BLaER1 treated with 17β-estradiol and CSF1 and Interleukin-3, amounts not matched to agents 10 nM and 100 nM (cell line): ENCODE data around the gene PTPRN2.
"Not testable (repeated sequence)": the region's sequence is repeated elsewhere in the genome, so short reads cannot be mapped to it uniquely, and the experiment has no call there.

Source experiments
- H3K27ac ChIP-seq, 11 experiments: shearing (Covaris generic); formaldehyde crosslinking; 2 replicates each; pipeline ENCODE4 v1.8.1; 2022
- H3K27me3 ChIP-seq, 11 experiments: shearing (Covaris generic); formaldehyde crosslinking; 2 replicates each; pipeline ENCODE4 v1.8.1; 2022
- H3K36me3 ChIP-seq, 11 experiments: shearing (Covaris generic); formaldehyde crosslinking; 2 replicates each; pipeline ENCODE4 v1.8.1; 2022
- H3K4me1 ChIP-seq, 10 experiments: shearing (Covaris generic); formaldehyde crosslinking; 2 replicates each; pipeline ENCODE4 v1.8.1; 2022
- H3K4me2 ChIP-seq, 11 experiments: shearing (Covaris generic); formaldehyde crosslinking; 2 replicates each; pipeline ENCODE4 v1.8.1; 2022
- H3K4me3 ChIP-seq, 10 experiments: shearing (Covaris generic); formaldehyde crosslinking; 2 replicates each; pipeline ENCODE4 v1.8.1; 2022
- H3K9ac ChIP-seq, 11 experiments: shearing (Covaris generic); formaldehyde crosslinking; 2 replicates each; pipeline ENCODE4 v1.8.1; 2022
- H3K9me3 ChIP-seq, 11 experiments: shearing (Covaris generic); formaldehyde crosslinking; replicated peaks in 1 of 11; 2 replicates each; pipeline ENCODE4 v1.8.1; 2022
- H4K20me1 ChIP-seq, 11 experiments: shearing (Covaris generic); formaldehyde crosslinking; 2 replicates each; pipeline ENCODE4 v1.8.1; 2022
- Cebpa-rat ChIP-seq, 11 experiments: shearing (Covaris generic); IDR thresholded peaks; 2 replicates each; pipeline ENCODE4 v1.8.1; 2022

Gene PTPRN2

DNA sequence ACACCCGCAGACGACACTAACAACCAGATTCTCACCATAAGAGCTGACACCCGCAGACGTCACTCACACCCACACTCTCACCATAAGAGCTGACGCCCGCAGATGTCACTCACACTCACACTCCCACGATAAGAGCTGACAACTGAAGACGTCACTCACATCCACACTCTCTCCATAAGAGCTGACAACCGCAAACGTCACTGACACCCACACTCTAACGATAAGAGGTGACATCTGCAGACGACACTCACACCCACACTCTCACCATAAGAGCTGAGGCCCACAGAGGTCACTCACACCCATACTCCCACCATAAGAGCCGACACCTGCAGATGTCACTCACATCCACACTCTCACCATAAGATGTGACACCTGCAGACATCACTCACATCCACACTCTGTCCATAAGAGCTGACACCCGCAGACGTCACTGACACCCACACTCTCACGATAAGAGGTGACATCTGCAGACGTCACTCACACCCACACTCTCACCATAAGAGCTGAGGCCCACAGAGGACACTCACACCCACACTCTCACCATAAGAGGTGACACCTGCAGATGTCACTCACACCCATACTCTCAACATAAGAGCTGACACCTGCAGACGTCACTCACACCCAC, 255.7 kb downstream of the PTPRN2 start:
- not testable (repeated sequence) for H3K27ac ChIP-seq, H3K27me3 ChIP-seq, H3K36me3 ChIP-seq, H3K4me3 ChIP-seq, H3K9ac ChIP-seq, H4K20me1 ChIP-seq, H3K4me2 ChIP-seq
- Histone ChIP-seq H3K4me1 (peaks cover 0 to 27% (median 20%) of the 10 kb centered on the region in 10 experiments; a peak in 16 of 20 replicates), H3K9me3 (peaks cover 27 to 48% (median 39%) of the 10 kb centered on the region in 11 experiments)

DNA sequence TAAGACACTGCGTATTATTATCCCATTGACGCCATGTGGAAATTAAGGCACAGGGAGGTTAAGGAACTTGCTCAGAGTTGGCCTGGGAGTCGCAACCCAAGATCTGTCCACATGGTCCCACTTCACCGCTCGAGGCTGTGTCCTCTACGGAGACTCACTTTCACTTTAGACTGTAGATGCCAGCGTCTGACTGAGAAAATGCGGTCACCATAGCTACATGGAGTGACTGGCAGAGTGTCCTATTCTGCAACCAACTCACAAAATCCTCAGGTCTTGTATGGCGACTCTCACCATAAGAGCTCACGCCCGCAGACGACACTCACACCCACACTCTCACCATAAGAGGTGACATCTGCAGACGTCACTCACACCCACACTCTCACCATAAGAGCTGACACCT, 257.9 kb downstream of the PTPRN2 start:
- Histone ChIP-seq H3K27me3 (no peaks in the 10 kb centered on the region), H3K4me3 (no peak overlapping the region), H4K20me1 (no peaks in the 10 kb centered on the region; a peak in 1 of 22 replicates), H3K4me1 (peaks cover 0 to 27% (median 20%) of the 10 kb centered on the region in 10 experiments; a peak in 16 of 20 replicates), H3K9me3 (peaks cover 22 to 42% (median 34%) of the 10 kb centered on the region in 11 experiments), H3K4me2 (peak overlapping the region in 4 of 11 experiments; percentile 62 to 78 (median 74); a peak in 2 of 22 replicates), H3K9ac (no peak overlapping the region), H3K27ac (no peak overlapping the region), H3K36me3 (no peaks in the 10 kb centered on the region)
- TF ChIP-seq Cebpa-rat (IDR thresholded peaks at IDR 0.05), result no peak

DNA sequence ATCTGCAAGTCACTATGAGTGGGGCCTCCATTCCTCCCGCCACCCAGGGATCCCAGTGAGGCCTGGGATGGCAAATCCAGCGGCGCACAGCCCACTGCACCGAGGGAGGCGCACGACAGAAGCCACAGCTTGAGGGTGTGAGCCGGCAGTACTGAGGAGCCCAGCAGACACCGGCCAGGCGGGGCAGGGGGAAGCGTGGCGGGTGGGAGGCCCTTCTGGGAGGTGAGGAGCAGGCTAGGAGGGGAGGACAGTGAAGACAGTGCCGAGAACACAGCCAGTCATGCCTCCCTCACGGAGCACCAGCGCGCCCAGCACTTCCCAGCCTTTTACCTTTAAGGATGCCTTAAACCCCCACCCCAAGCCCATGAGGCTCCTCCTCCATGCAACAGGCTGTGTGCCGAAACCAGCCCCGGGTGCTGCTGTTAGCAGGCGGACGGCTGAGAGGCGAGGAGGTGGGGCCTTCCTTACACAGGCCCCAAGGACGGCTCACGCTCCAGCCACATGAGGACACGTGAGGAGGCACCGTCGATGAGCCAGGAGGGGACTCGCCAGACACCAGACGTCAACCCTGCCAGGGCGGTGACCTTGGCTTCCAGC, 258.5 kb downstream of the PTPRN2 start:
- Histone ChIP-seq H3K9ac (0 out of 22 replicates have a peak overlapping the region, but pooled peaks of 1 of the 11 experiments have one; percentile 1), H4K20me1 (no peaks in the 10 kb centered on the region; a peak in 1 of 22 replicates), H3K36me3 (no peaks in the 10 kb centered on the region), H3K4me2 (peak overlapping the region in 8 of 11 experiments; percentile 62 to 78 (median 73); a peak in 13 of 22 replicates), H3K27ac (no peak overlapping the region), H3K4me1 (peaks cover 0 to 27% (median 20%) of the 10 kb centered on the region in 10 experiments; a peak in 16 of 20 replicates), H3K27me3 (no peaks in the 10 kb centered on the region), H3K4me3 (no peak overlapping the region), H3K9me3 (peaks cover 22 to 38% (median 34%) of the 10 kb centered on the region in 11 experiments)
- no peak for TF ChIP-seq Cebpa-rat (IDR thresholded peaks at IDR 0.05)

DNA sequence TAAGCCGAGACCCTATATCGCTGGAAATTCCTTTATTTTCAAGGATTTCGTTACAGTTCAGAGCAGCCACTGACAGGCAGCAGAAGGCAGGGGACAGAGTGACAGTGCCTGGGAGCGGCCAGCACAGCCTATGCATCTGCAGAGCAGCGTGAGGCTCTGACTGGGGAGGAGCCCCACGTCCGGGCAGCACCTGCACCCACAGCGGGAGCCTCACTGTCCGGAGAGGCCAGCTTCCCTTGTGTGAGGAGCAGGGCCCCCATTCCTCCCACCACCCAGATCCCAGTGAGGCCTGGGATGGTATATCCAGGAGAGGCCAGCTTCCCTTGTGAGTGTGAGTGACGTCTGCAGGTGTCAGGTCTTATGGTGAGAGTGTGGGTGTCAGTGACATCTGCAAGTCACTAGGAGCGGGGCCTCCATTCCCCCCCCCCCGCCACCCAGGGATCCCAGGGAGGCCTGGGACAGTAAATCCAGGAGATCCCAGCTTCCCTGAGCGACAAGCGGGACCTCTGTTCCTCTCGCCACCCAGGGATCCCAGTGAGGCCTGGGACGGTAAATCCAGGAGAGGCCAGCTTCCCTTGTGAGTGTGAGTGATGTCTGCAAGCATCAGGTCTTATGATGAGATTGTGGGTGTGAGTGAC, 259.1 kb downstream of the PTPRN2 start:
- 0 out of 20 replicates have a peak overlapping the region, but pooled peaks of 1 of the 10 experiments have one; percentile 28 for H3K4me3 ChIP-seq
- H3K36me3 ChIP-seq, result no peaks in the 10 kb centered on the region
- peak overlapping the region in 9 of 11 experiments; percentile 18 to 78 (median 73); a peak in 16 of 22 replicates for H3K4me2 ChIP-seq
- no peaks in the 10 kb centered on the region for H3K27me3 ChIP-seq
- H3K9ac ChIP-seq, result peak overlapping the region in 1 of 11 experiments; percentile 1; a peak in 1 of 22 replicates
- no peak overlapping the region for H3K27ac ChIP-seq
- no peaks in the 10 kb centered on the region; a peak in 1 of 22 replicates for H4K20me1 ChIP-seq
- H3K9me3 ChIP-seq, result peaks cover 20 to 35% (median 31%) of the 10 kb centered on the region in 11 experiments
- peaks cover 0 to 27% (median 20%) of the 10 kb centered on the region in 10 experiments; a peak in 16 of 20 replicates for H3K4me1 ChIP-seq
- TF ChIP-seq Cebpa-rat (IDR thresholded peaks at IDR 0.05), result no peak

DNA sequence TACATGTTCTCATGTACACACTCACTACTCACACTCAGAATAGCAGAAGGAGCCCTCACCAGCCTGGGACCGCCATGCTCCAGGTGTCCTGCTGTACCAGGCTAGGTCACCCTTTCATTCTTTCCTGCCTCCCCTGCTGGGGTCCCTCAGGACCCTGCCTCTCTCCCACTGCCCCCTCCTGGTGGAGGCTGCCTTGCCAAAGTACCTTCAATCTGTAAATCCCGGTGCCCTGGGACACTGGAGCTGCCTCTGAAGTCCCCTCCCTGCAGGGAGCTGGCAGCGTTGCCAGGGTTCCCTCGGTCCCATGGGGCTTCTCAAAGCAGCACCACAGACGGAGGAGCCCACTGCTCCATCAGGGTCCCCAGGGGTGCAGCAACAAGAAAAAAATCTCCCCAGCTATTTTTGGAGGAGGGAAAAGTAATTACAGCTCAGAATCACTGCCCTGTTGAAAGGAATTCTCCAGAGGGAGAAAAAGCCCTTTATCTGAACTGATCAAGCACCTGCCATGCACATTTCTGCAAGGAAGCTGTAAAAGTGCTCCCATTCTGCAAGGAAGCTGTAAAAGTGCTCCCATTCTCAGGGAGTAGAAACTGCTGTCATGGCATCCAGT, 259.9 kb downstream of the PTPRN2 start:
- no peak for TF ChIP-seq Cebpa-rat (IDR thresholded peaks at IDR 0.05)
- H4K20me1 ChIP-seq, result no peaks in the 10 kb centered on the region; a peak in 1 of 22 replicates
- no peaks in the 10 kb centered on the region for H3K36me3 ChIP-seq
- H3K4me1 ChIP-seq, result peaks cover 0 to 33% (median 27%) of the 10 kb centered on the region in 10 experiments; a peak in 17 of 20 replicates
- no peak overlapping the region for H3K4me3 ChIP-seq
- H3K9me3 ChIP-seq, result peaks cover 14 to 28% (median 22%) of the 10 kb centered on the region in 11 experiments
- no peaks in the 10 kb centered on the region for H3K27me3 ChIP-seq
- H3K27ac ChIP-seq, result no peak overlapping the region
- H3K4me2 ChIP-seq, result peak overlapping the region in 9 of 11 experiments; percentile 18 to 78 (median 73); a peak in 17 of 22 replicates
- peak overlapping the region in 1 of 11 experiments; percentile 1; a peak in 1 of 22 replicates for H3K9ac ChIP-seq

DNA sequence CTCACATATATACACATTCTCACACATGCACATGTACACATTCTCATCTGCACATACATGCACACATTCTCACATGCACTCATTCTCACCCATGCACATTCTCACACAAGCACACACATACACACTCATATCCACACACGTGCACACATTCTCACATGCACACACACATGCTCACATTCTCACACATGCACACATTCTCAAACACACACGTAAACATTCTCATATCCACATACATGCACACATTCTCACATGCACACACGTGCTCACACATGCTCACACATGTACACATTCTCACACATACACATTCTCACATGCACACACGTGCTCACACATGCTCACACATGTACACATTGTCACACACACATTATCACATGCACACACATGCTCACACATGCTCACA, 260.6 kb downstream of the PTPRN2 start:
- 0 out of 22 replicates have a peak overlapping the region, but pooled peaks of 3 of the 11 experiments have one; percentile 62 to 78 (median 73) for H3K4me2 ChIP-seq
- peaks cover 8 to 21% (median 16%) of the 10 kb centered on the region in 11 experiments for H3K9me3 ChIP-seq
- peaks cover 0 to 40% (median 34%) of the 10 kb centered on the region in 10 experiments; a peak in 17 of 20 replicates for H3K4me1 ChIP-seq
- H3K27me3 ChIP-seq, result no peaks in the 10 kb centered on the region
- H3K4me3 ChIP-seq, result no peak overlapping the region
- no peak overlapping the region for H3K27ac ChIP-seq
- no peak overlapping the region for H3K9ac ChIP-seq
- no peaks in the 10 kb centered on the region for H3K36me3 ChIP-seq
- no peaks in the 10 kb centered on the region; a peak in 1 of 22 replicates for H4K20me1 ChIP-seq
- TF ChIP-seq Cebpa-rat (IDR thresholded peaks at IDR 0.05), result no peak

DNA sequence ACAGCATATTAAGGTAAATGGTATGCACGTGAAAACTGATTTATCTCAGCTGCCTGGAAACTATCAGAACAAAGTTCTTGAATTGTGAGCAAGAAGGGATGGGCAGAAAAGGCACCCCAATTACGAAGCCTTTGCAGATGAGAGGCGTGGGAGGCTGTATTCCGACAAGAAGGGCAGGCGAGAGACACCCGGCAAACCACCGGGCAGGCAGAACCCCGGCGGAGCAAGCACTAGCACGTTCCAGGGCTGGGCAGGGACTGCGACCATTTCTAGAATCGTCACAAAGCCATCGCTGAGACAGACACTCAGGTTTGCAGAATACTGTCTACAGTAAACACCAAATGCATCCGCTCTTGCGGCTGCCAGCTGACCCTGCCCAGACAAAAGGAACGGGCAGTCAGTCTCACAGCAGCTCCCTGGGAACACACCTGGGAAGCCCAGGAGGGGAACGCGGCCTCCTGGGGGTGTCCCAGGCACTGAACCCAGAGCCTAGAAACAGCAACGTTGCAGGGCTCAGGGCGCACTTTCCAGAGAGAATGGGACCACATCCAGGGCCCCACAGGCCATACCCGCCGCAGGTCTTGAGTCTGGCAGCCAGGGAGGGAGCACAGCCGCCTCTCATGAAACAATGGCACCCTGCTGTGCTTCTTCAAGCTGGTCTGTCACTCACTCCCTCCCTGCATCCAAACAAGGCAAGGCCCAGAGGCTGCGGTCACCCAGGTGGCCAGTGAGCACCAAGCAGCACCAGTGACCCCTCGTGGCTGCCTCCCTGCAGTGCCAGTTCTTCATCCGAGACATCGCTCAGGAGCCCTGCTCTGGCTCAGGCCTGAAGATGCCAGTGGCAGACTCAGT, 261.9 kb downstream of the PTPRN2 start:
- Histone ChIP-seq H3K9me3 (peaks cover 0 to 8% (median 4%) of the 10 kb centered on the region in 11 experiments; a peak in 10 of 22 replicates), H3K4me3 (no peak overlapping the region), H3K4me1 (peaks cover 0 to 43% (median 36%) of the 10 kb centered on the region in 10 experiments; a peak in 17 of 20 replicates), H4K20me1 (no peaks in the 10 kb centered on the region; a peak in 1 of 22 replicates), H3K36me3 (no peaks in the 10 kb centered on the region), H3K27ac (no peak overlapping the region), H3K27me3 (no peaks in the 10 kb centered on the region), H3K4me2 (no peak overlapping the region), H3K9ac (no peak overlapping the region)
- no peak for TF ChIP-seq Cebpa-rat (IDR thresholded peaks at IDR 0.05)
